Hepatocyte (in vitro differentiated cells): ENCODE measurements around the gene LDHAL6A. TPM values are rescaled to one million over a fixed set of nuclear protein-coding genes. Genes with fewer than 3 reads are reported as not detected.

Experiments used
- DNase-seq: peaks from one replicate; pipeline ENCODE4 v3.0.0-alpha.2; 2016; ENCODE audit warnings: low spot score
- H2AFZ ChIP-seq: fragments of 200-600 bp; sonication (generic); 2 replicates; pipeline ENCODE4 v1.6.0; 2016; ENCODE audit warnings: antibody characterized with exemption, mild to moderate bottlenecking
- H3K27ac ChIP-seq: fragments of 200-600 bp; sonication (generic); 2 replicates; pipeline ENCODE4 v1.5.1; 2016; ENCODE audit warnings: mild to moderate bottlenecking
- H3K27me3 ChIP-seq: fragments of 200-600 bp; sonication (generic); 2 replicates; pipeline ENCODE4 v1.6.1; 2016
- H3K36me3 ChIP-seq: fragments of 200-600 bp; sonication (generic); replicated peaks from 2 replicates; pipeline ENCODE4 v1.5.1; 2016; ENCODE audit warnings: low read depth; ENCODE audit not compliant: insufficient read depth
- H3K4me1 ChIP-seq: fragments of 200-600 bp; sonication (generic); 2 replicates; pipeline ENCODE4 v1.5.1; 2016; ENCODE audit warnings: mild to moderate bottlenecking, moderate library complexity; ENCODE audit not compliant: insufficient read depth
- H3K4me2 ChIP-seq: fragments of 200-600 bp; sonication (generic); 2 replicates; pipeline ENCODE4 v1.6.0; 2016
- H3K4me3 ChIP-seq: fragments of 200-600 bp; sonication (generic); 2 replicates; pipeline ENCODE4 v1.5.1; 2016; ENCODE audit warnings: mild to moderate bottlenecking
- H3K79me2 ChIP-seq: fragments of 200-600 bp; sonication (generic); 2 replicates; pipeline ENCODE4 v1.6.0; 2017; ENCODE audit warnings: mild to moderate bottlenecking
- H3K9me2 ChIP-seq: fragments of 200-600 bp; sonication (generic); replicated peaks from 2 replicates; pipeline ENCODE4 v1.6.0; 2017; ENCODE audit warnings: mild to moderate bottlenecking; ENCODE audit not compliant: insufficient read depth
- H3K9me3 ChIP-seq: fragments of 200-600 bp; sonication (generic); 2 replicates; pipeline ENCODE4 v1.5.1; 2016; ENCODE audit warnings: low read depth, mild to moderate bottlenecking
- H4K20me1 ChIP-seq: fragments of 200-600 bp; sonication (generic); 2 replicates; pipeline ENCODE4 v1.6.0; 2016; ENCODE audit warnings: mild to moderate bottlenecking; ENCODE audit not compliant: insufficient read depth, poor library complexity, severe bottlenecking
- EZH2 ChIP-seq: fragments of 200-600 bp; sonication (generic); IDR thresholded peaks from 2 replicates; pipeline ENCODE4 v1.6.1; 2016; ENCODE audit warnings: antibody characterized with exemption, mild to moderate bottlenecking, borderline replicate concordance
- EZH2phosphoT487 ChIP-seq: fragments of 200-600 bp; sonication (generic); IDR thresholded peaks from one replicate; pipeline ENCODE4 v1.6.1; 2018; ENCODE audit warnings: antibody characterized with exemption, mild to moderate bottlenecking, low read depth, moderate library complexity; ENCODE audit not compliant: unreplicated experiment, severe bottlenecking
- WGBS: methylation state at CpG from one replicate; pipeline ENCODE4 v1.1.6; 2016; ENCODE audit warnings: low lambda C conversion rate; ENCODE audit errors: missing lambda C conversion rate; 5-methylcytosine and 5-hydroxymethylcytosine counted together
- polyA plus RNA-seq: library from polyadenylated mRNA; unstranded; fragments of >200 nt; fragmentation: Nextera tagmentation; extraction: Ambion mirVana; gene quantifications from 2 replicates; pipeline ENCODE4 v1.2.1, GENCODE V29; 2016
- total RNA-seq: library from RNA; depleted of rRNA; stranded (reverse); fragments of >200 nt; gene quantifications from 2 replicates; pipeline ENCODE4 v1.2.3, GENCODE V29; 2014
- TF ChIP-seq, protein P1 (sequence below): fragments of 200-600 bp; sonication (generic); IDR thresholded peaks from 2 replicates; pipeline ENCODE4 v1.5.1; 2016; ENCODE audit warnings: antibody characterized with exemption, mild to moderate bottlenecking; ENCODE audit not compliant: poor library complexity

Gene LDHAL6A
- total and polyA plus RNA-seq, 2 experiments from 2014 or later = 0.06 TPM; not detected in 1

DNA sequence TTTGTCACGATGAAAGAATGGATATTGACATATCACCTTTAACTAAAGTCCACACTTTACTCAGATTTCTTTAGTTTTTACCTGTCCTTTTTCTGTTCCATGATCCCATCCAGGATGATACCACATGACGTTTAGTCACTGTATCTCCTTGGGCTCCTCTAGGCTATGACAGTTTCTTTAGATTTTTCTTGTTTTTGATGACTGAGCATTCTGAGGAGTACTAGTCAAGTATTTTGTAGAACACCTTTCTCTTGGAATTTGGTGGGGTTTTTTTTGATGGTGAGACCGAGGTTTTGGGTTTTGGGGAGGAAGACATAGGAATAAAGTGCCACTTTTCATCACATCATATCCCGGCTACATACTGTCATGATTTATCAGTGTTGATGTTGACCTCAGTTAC, 4.0 kb downstream of the LDHAL6A start:
- WGBS = over 99% methylated on average over 4 of the region's 4 CpGs
- H3K9me2 ChIP-seq = no peaks in the 10 kb centered on the region
- H3K27ac ChIP-seq = no peak overlapping the region
- no peaks in the 10 kb centered on the region for H4K20me1 ChIP-seq
- H3K4me1 ChIP-seq = peaks cover 3% of the 10 kb centered on the region
- no peak overlapping the region for H3K4me2 ChIP-seq
- DNase-seq = no peak
- H2AFZ ChIP-seq = no peak overlapping the region
- H3K27me3 ChIP-seq = no peaks in the 10 kb centered on the region
- H3K36me3 ChIP-seq = no peaks in the 10 kb centered on the region
- no peaks in the 10 kb centered on the region for H3K79me2 ChIP-seq
- H3K4me3 ChIP-seq = no peak overlapping the region
- no peaks in the 10 kb centered on the region for H3K9me3 ChIP-seq
- TF ChIP-seq, protein P1, sequence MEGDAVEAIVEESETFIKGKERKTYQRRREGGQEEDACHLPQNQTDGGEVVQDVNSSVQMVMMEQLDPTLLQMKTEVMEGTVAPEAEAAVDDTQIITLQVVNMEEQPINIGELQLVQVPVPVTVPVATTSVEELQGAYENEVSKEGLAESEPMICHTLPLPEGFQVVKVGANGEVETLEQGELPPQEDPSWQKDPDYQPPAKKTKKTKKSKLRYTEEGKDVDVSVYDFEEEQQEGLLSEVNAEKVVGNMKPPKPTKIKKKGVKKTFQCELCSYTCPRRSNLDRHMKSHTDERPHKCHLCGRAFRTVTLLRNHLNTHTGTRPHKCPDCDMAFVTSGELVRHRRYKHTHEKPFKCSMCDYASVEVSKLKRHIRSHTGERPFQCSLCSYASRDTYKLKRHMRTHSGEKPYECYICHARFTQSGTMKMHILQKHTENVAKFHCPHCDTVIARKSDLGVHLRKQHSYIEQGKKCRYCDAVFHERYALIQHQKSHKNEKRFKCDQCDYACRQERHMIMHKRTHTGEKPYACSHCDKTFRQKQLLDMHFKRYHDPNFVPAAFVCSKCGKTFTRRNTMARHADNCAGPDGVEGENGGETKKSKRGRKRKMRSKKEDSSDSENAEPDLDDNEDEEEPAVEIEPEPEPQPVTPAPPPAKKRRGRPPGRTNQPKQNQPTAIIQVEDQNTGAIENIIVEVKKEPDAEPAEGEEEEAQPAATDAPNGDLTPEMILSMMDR = no peak
- TF ChIP-seq EZH2 (no peak), EZH2phosphoT487 (no peak)

DNA sequence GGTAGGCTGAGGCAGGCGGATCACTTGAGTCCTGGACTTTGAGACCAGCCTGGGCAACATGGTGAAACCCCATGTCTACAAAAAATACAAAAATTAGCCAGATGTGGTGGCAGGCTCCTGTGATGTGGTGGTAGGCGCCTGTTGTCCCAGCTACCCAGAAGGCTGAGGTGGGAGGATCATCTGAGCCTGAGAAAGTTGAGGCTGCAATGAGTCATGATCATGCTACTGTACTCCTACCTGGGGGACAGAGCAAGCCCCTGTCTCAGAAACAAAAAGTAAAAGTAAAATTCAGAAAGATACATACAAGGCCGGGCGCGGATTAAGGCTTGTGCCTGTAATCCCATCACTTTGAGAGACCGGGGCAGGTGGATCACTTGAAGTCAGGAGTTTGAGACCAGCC, 6.3 kb downstream of the LDHAL6A start:
- no peaks in the 10 kb centered on the region for H3K9me3 ChIP-seq
- no peak for DNase-seq
- peaks cover 3% of the 10 kb centered on the region for H3K4me1 ChIP-seq
- 97% methylated on average over 6 of the region's 6 CpGs for WGBS
- TF ChIP-seq, protein P1 = no peak
- TF ChIP-seq EZH2 = no peak
- no peak for TF ChIP-seq EZH2phosphoT487
- no peaks in the 10 kb centered on the region for H4K20me1 ChIP-seq
- H3K36me3 ChIP-seq = no peaks in the 10 kb centered on the region
- no peak overlapping the region for H3K4me3 ChIP-seq
- H3K27ac ChIP-seq = no peak overlapping the region
- no peak overlapping the region for H3K4me2 ChIP-seq
- H2AFZ ChIP-seq = no peak overlapping the region
- no peaks in the 10 kb centered on the region for H3K9me2 ChIP-seq
- no peaks in the 10 kb centered on the region for H3K79me2 ChIP-seq
- H3K27me3 ChIP-seq = no peaks in the 10 kb centered on the region

DNA sequence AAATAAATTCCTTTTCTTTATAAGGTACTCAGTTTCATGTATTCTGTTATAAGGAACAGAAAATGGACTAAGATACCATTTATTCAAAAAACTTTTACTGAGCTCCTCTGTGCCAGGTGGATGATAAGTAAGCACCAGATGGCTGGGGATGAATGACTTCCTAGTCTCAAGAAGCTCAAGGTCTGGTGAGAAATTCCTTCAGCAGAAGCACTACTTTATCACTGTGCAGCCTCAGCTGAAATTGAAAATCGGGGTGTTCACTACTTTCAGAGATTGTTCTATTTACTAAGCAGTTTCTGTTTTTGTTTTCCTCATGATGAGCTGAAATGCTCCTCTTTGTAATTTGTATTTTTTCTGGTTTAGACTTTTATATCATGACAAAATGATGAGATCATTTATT, 7.8 kb downstream of the LDHAL6A start:
- Histone ChIP-seq H3K27me3 (no peaks in the 10 kb centered on the region), H3K27ac (no peak overlapping the region), H3K79me2 (no peaks in the 10 kb centered on the region), H3K4me1 (no peaks in the 10 kb centered on the region), H2AFZ (no peak overlapping the region), H4K20me1 (no peaks in the 10 kb centered on the region), H3K4me3 (no peak overlapping the region), H3K4me2 (no peak overlapping the region), H3K9me3 (no peaks in the 10 kb centered on the region), H3K9me2 (no peaks in the 10 kb centered on the region), H3K36me3 (no peaks in the 10 kb centered on the region)
- no peak for DNase-seq
- TF ChIP-seq EZH2phosphoT487 (no peak), EZH2 (no peak)
- TF ChIP-seq, protein P1 = no peak
- 79% methylated on average over 1 of the region's 1 CpG for WGBS

DNA sequence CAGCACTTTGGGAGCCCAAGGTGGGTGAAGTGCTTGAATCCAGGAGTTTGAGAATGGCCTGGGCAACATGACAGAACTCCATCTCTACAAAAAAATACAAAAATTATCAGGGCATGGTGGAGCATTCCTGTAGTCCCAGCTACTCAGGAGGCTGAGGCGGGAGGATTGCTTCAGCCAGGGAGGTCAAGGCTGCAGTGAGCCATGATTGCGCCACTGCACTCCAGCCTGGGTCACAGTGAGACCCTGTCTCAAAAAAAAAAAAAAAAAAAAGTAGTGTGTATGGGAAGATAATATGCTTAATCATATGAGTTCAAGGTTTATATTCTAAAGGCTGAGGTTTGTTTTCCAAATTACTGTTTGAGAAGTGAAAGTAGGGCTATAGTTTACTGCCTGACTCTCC, 10.7 kb downstream of the LDHAL6A start:
- Histone ChIP-seq H3K4me1 (no peaks in the 10 kb centered on the region), H3K4me2 (no peak overlapping the region), H3K9me2 (no peaks in the 10 kb centered on the region), H3K27me3 (no peaks in the 10 kb centered on the region), H3K4me3 (no peak overlapping the region), H2AFZ (no peak overlapping the region), H3K9me3 (no peaks in the 10 kb centered on the region), H3K27ac (no peak overlapping the region), H3K36me3 (no peaks in the 10 kb centered on the region), H4K20me1 (no peaks in the 10 kb centered on the region), H3K79me2 (no peaks in the 10 kb centered on the region)
- TF ChIP-seq, protein P1 = no peak
- TF ChIP-seq EZH2 (no peak), EZH2phosphoT487 (no peak)
- 97% methylated on average over 2 of the region's 2 CpGs for WGBS
- no peak for DNase-seq
